Limb (tissue), 2 donors: Measurements from ENCODE around the gene GK2.
A peak's percentile ranks its signal among the peaks of the same experiment; 100 is the strongest.

Experiments used
- DNase-seq, 2 donors: peaks; one replicate each; pipeline ENCODE4 v3.0.0-alpha.2; 2016; ENCODE audit errors: extremely low spot score in 2 of 2

Gene GK2

DNA sequence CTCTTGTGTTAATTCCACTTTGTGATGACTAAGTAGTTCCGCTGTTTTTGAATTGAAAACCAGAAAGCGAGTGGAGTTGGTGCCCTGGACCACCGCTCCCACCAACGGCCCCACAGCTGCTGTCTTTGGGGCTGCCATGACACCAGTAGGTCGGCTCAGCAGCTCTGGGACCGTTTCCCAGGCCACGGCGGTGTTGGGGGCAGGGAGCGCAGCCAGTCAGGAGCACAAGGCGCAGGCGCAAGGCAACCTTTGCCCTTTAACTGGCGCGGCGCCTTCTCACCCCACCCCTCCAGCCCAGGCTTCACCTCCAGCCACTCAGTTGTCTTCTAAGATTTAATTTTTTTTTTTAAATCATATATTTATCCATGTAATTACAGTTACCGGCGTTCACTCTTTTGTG is at the start of gene GK2:
GK2 (minus strand) TSS at position 166 of the 400 bp plus-strand sequence; CDS start at position 138, 28 bp downstream.
- no peak for DNase-seq

DNA sequence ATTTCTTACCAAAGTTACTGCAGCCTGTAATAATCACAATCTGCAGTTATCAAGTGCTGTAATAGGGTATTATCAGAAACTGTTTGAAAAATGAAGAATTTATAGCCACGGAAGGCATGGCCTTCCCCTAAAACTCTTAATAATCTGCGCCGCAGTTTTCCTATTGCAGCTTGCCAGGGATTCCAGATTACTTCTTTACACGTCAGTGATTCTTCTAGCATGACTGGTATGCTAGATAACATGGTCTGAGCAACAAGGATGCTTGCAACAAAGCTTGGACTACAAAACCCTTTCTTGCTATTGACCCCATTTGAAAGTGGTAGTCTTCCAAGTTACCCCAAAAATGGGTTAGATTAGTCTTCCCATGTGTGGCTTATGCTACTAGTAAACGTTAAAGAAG is 47.2 kb upstream of the GK2 start:
- DNase-seq: no peak

DNA sequence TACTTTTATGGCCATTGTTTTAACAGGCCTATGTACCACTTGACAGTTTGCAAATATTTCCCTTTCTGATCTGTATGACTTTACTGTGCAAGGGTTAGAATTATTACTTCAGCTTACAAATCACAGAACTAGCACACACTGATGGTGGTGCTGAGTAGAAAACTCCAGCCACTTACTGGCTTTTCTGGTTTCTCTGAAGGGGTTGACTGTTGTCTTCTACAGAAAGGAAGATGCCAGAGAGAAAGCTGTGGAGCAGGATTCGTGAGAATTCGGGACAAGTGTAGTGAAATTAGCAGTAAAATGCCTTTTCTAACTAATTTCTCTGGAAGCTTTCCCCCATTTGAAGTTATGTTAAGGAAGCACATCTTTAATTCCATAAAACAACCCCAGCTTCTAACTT is 46.6 kb upstream of the GK2 start:
- DNase-seq: no peak

DNA sequence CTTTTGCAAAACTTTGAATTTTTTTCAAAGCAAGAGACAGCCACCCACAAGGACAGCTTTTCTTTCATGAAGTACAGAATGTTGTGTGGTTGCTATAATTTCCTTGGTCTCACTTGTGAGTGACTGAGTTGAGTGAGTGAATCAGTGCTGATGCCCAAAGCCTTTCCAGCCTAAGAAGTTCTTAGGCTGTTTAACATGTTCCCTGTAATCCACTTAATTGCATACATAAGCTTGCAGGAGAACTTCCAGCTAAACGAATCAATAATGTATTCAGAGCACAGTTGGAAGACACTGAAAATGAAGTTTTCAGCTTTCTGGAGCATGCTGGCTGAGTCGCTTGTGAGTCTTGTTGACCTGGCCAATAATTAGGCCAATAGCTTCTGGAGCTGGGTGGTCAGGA is 42.0 kb upstream of the GK2 start:
- no peak for DNase-seq

DNA sequence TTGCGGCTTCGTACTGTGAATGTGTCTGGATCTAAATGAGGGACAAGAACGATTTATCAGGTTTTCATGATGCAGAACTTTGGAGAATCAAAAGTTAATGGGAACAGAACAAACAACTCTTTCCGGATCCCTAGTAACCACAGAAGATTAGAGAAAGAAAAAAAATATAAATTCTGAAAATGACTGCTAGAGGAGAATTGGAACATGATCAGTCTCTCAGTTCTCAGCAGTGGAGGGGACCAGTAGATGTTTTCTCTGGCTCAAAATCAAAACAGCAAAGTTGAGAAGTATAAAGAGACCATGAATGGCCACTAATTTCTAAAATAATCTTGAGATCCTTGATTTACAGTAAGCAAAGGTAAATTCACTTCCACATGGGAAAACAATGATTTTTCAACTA is 38.1 kb upstream of the GK2 start:
- DNase-seq: no peak

DNA sequence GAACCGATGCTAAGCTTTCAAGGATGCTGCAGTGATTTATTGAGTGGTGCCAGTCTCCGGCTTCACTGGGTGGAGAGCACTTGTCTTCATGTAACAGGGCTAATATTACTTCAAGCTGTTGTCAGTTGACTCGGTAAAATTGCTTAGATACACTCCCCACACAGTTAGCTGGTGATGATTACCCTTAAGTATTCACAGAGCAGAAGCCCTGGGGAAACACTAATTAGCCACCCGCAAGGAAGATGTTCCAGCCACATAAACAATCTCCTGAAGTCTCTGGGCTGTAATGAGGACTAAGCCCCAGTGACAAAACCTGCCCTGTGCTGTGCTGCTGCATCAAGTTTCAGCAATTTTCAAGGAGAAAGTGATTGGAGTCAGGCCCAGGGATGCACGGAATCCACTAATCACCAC is 37.3 kb upstream of the GK2 start:
- peak in 1 of 2 donors; percentile 15 for DNase-seq

DNA sequence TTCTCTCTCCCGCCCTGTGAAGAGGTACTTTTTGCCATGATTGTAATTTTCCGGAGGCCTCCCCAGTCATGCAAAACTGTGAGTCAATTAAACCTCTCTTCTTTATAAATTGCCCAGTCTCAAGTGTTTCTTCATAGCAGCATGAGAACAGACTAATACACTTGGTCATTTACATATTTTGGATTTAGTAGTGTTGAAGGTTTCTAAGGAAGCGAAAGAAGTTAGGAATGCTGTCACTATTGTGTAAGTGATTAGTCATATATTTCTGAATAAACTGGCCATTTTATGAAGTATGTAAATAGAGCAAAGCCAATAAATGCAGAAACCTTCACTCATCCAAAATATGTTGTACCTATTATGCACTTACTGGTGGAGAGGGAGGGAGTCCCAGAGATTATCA is 34.4 kb upstream of the GK2 start:
- no peak for DNase-seq

DNA sequence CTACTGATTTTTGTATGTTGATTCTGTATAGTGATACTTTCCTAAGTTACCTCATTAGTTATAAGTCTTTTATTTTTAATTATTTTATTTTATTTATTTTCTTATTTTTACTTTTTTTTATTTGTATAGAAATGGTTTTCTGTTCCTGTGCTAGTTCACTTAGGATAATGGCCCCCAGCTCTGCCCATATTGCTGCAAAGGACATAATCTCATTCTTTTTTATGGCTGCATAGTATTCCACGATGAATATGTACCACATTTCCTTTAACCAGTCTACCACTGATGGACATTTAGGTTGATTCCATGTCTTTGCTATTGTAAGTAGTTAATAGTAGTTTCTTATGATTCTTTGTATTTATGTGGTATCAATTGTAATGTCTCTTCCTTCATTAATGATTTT is 31.5 kb upstream of the GK2 start:
- no peak for DNase-seq

DNA sequence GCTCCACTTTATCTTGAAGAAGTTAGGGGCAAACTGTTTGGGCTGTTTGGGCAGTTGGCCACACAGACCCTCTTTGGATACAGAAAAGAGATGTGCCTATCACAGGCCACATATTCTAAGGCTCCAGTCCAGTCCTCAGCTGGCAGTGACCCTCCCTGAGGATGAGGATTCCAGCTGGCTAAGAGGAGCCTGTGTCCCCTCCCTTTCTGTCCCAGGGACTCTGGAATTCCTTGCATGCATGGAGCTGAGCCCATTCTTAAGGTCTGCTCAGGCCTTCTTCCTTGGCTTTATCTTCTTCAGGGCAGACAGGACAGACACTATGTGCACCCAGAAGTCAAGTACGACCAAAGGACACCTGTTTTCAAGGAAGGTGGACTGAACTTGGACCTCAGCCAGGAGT is 23.8 kb upstream of the GK2 start:
- DNase-seq: no peak

DNA sequence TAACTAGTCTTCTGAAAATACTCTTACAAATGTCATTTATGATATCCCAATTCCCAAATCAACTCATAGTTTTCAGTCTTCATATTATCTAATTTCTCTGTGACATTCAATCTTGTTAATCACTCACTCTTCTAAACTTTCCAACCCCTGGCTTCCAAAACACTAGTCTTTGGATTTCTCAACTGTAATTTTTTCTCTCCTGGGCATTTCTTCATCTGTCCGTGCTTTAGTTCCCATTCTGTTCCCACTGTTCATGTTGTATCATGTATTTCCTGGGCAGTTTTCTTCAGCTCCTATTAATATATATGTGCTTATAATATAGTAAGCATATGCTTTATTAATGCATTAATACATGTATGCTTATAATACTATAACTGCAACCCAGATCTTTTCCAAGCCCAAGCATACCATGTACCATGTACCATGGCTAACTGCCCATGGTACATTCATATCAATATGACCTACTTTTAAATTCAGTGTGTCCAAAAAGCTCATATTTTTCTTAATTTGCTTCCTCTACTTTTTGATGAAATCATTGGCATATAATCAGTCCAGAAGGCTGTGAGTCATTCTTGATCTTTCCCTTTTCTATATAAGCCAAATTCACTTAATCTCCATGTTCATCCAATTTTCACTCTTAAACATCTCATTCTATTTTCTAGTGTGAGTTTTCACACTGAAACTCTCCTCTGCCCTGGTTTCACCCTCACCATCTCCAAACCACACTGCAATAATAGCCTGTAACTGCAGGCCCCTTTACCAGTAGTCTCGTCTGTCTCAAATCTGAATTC is 21.3 kb upstream of the GK2 start:
- peak in 1 of 2 donors; percentile 31 for DNase-seq

DNA sequence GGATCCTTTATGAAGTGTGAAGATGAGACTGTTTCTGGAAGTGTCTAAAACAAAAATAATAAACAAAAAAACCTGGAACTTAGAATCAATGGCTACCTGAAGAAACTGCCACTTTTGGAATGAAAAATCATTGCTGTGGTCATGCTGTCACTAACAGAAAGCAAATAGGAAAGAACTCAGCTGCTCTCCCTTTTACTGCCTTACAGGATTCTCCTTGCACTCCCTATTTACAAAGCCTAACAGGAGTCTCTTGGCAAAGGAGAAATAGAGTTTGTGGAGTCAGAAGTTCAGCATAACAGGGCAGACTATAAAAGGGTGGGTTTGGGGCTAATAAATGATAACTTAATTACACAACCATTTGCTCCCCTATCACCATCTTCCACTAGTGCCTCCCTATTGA is 19.0 kb upstream of the GK2 start:
- no peak for DNase-seq

DNA sequence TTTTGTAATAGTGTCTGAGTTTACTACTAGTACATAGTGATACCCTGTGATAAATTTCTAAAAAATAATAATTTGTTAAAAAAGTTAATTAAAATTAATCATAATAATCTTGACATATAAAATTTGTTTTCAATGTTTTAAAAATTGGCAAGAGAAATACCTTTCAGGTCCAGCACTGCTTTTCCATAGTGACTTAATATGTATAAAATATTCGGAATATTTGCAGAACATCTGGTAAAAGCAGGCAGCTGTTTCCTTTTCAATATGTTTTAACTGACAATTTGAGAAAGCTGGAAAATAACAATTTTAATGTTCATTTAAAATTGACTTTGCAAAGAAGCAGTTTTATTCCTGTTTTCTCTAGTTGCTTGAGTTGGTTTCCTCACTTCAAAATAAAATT is 17.6 kb upstream of the GK2 start:
- DNase-seq: peak in 1 of 2 donors; percentile 27

DNA sequence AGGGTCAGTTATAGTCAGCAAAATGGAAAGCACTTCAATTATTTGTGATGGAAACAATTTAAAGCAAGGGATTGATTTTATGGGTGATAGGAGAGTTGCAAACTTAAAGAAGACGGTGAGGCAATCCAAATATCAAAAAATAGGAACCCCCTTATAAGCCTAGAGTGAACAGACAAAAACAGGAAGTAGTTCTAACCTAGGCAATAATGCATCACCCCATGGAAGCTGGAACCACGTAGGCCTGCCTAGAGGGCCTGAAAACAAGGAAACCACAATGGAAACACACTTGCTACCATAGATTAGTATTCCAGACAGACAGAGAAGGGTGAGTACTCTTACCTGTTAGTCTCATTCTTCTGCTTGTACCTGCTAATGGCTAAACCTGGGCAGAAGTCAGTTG is 13.5 kb upstream of the GK2 start:
- no peak for DNase-seq

DNA sequence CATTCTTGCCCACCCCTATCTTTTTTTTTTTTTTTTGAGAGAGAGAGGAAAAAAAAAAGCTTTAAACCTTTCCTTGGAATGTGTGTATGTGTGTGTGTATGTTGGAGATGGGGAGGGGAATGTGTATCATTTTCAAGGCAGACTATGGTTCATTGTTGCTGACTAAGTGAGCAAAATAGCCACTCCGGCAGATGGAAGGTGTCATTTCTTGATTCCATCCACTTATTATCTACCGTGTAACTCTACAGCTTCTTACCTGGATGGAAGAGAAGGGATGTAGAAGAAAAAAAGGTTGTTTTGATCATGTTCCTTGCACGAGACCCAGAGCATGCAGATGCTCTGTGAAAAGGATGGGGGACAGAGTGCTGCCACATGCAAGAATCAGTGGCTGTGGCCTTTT is 5.9 kb upstream of the GK2 start:
- no peak for DNase-seq

DNA sequence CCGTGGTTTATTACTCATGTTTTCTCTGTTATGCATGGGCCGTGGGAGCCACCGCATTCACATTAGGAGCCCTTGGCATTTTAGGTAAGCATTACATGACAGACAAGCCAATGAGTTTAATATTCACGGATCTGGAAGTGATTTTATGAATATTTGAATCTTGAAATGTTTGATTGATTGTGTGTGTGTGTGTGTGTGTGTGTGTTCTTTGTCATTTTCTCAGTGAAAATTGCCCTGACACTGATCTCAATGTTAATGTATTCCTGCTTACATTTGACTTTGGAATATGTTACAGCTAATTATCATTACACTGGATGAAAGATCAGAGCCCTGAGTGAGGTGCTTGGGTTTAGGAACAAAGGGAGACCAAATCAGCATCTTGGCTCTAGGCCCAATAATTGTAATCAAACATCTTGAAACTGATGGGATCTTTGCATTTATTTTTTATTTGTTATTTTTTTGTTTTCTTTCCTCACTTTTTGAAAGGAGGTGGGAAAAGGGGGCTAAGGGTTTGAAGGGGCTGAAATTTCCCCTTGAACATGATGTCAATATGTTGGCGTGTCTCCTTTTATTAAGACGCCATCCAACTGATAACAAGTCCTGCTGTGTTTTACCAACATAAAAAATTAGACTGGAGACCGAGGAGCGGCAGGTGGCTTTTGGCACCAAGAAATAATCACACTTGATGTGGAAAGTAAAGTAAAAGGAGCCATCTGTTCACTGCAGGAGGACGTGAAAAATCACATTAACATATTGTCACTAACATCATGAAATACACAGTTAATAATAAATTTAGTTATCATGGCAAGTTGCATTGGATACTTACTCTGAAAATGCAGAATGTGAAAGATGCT is 5.2 kb upstream of the GK2 start:
- DNase-seq: no peak

DNA sequence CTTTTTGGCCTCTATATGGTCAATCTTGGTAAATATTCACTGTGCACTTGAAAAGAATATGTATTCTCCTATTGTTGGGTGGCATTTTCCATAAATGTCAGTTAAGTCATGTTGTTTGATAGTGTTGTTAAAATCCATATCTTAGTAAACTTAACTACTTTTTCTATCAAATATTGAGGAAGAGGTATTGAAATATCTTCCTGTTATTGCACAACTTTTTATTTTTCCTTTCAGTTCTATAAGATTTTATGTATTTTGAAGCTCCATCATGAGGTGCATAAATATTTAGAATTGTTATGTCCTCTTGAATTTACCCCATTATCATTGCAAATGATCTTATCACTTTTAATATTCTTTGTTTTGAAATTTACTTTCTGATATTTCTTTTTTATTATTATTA is 3.4 kb downstream of the GK2 start:
- DNase-seq: no peak

DNA sequence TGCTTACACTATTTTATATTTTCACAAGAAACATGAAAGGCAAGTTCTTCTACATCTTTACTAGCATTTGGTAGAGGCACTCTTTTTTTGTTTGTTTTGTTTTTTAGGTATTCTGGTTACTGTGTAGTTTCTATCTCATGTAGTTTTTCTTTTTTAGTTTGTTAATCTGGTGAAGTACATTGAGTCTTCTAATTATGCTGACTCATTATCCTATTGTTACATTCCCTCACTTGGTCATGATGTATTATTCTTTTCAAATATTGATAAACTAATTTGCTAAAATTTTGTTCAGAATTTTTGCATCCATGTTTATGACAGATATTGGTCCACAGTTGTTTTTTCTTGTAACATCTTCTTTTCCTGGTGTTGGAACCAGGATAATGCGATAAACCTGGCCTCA is 4.7 kb downstream of the GK2 start:
- DNase-seq: no peak

DNA sequence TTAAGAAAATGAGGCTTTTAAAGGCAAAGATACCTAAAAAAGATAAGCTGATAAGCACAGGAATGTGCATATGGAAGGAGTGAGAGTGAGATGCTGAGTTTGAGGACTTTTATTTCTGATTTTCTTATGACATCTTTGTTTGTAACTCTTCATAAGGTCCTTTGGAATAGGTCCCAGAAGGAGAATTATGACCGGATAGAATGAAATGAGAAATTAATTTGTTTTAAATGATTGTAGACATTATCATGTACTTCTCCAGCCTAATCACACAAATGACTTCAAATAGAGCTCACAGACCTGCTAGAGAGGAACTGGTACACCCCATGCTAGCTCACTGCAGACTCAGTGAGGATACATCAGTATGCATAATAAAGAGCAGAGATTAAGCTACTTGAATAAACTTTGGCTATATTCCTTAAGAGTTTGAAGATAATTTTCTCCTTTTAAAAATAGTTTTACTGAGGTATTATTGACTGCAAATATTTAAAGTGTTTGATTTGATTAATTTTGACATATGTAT is 5.6 kb downstream of the GK2 start:
- DNase-seq: no peak

DNA sequence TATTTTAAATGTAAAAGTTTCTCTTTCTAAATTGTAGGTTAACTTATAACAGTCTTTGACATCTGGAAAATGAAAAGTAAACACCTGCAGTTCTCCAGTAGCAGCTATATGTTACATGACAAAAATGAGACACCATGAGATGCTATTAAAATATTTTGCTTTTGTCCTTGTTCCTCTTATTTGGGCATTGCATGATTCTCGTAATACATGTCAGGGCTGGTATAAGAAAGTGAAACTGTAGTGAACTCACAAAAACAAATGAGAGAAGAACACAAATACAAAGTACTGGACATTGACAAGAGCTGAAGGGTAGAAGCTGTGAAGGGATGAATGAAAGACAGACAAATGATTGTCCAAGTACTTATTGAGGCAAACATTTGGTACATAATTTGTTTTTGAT is 9.0 kb downstream of the GK2 start:
- DNase-seq: no peak

DNA sequence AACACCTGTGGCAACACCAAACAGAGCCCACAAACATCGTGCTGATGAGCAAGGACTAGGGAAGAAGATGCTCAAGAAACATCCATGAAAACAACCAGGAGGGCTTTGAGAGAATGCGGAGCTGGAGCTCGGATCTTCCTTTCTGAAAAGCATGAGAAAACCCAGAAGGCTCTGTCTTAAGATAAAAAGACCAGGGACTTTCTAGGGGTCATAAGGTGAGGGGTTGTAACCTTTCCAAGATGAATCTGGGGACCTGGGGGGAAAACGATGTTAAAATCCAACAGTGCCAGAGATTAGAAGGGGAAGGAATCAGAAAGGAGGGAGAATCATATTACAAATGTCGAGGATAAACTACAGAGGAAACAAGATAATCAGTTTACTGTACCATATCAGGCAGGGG is 10.1 kb downstream of the GK2 start:
- DNase-seq: no peak

DNA sequence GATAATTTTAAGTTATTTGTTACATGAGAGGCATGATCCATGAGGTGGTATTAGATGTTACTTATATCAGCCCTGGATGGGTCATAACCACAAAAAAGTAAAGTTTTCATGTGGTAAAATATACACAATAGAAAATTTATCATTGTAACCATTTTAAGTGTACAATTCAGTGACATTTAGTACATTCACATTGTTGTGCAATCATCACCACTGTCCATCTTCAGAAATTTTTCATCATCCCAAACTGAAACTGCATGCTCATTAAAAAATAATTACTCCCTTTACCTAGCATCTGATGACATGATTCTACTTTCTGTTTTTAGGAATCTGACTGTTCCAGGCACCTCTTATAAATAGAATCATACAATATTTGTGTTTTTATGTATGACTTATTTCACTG is 11.2 kb downstream of the GK2 start:
- no peak for DNase-seq

DNA sequence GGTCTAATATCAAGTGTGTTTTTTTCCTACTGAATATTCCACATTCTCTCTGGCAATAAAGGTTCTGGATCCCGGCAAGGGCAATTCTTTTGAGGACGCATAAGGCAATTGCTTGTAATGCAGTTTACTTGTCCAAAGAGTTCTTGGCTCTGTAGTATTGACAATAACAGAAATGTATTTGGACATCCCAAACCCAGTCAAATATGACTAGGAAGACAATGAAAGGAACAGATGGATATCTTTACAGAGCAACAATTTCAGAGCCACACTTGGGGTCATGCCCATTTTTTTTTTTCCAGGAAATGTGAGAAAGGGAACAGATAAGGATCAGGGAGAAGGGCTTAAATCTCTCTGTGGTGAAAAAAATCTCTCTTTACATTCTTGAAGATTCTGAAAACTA is 12.2 kb downstream of the GK2 start:
- no peak for DNase-seq

DNA sequence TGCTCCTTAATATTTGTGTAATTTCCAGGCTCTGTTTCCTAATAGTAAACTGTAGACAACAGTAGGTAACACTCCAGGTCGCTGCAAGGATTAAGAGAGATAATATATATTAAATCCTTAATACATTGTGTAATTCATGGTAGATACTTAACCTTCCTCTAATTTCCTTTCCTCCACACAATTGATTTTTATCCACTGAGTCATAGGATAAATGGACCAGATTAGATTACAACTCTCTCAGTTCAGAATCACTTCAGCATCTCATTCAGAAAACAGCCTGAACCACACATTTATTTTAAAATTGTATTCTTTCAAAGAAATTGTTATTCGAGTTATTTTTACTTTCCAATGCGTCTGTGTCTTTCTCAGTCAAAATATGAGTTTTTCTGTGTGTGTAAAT is 17.1 kb downstream of the GK2 start:
- no peak for DNase-seq
